GM12878 (cell line): ENCODE results near the gene CDC42SE1. TPM values are rescaled to one million over a fixed set of nuclear protein-coding genes. Genes with fewer than 3 reads are reported as not detected.

Source experiments
- CBFB ChIP-seq: IDR thresholded peaks from 2 replicates; pipeline ENCODE4 v1.6.1; 2016; ENCODE audit warnings: antibody characterized with exemption, low read depth
- CEBPB ChIP-seq, 2 experiments: fragments of 150-350 bp in 1 of 2; IDR thresholded peaks; 2 replicates each; pipeline ENCODE4 v1.6.1; 2012 to 2014; ENCODE audit warnings: low read depth in 2 of 2, low read length in 2 of 2, borderline replicate concordance in 1 of 2, inconsistent platforms in 1 of 2
- CHD1 ChIP-seq: IDR thresholded peaks from 2 replicates; pipeline ENCODE4 v1.6.1; 2012; ENCODE audit warnings: low read depth, low read length, improper control_type of control experiment
- IRF3 ChIP-seq: fragments of 450-650 bp; IDR thresholded peaks from 2 replicates; pipeline ENCODE4 v1.6.1; 2014; ENCODE audit warnings: mild to moderate bottlenecking
- LARP7 ChIP-seq: fragments of 450-650 bp; IDR thresholded peaks from 2 replicates; pipeline ENCODE4 v1.6.1; 2017; ENCODE audit warnings: mild to moderate bottlenecking
- NKRF ChIP-seq: fragments of 450-650 bp; conservative IDR thresholded peaks from 2 replicates; pipeline ENCODE4 v1.6.1; 2017; ENCODE audit warnings: mild to moderate bottlenecking, moderate library complexity
- STAT3 ChIP-seq: IDR thresholded peaks from 2 replicates; pipeline ENCODE4 v1.6.1; 2011; ENCODE audit warnings: low read depth, low read length, improper control_type of control experiment
- ZNF274 ChIP-seq: IDR thresholded peaks from one replicate; pipeline ENCODE4 v1.8.0; 2011; ENCODE audit not compliant: insufficient read length, insufficient read depth
- ZNF384 ChIP-seq: IDR thresholded peaks from 2 replicates; pipeline ENCODE4 v1.6.1; 2012; ENCODE audit warnings: low read depth, mild to moderate bottlenecking, low read length, improper control_type of control experiment, borderline replicate concordance
- polyA plus RNA-seq, 11 experiments: library from polyadenylated mRNA; depleted of rRNA in 4 of 11; unstranded in 6 of 11; stranded (reverse) in 5 of 11; fragments of >200 nt; fragmentation: Nextera tagmentation in 4 of 11; fragmentation: Illumina TruSeq in 1 of 11; extraction: Ambion mirVana in 4 of 11; extraction: Trizol in 1 of 11; gene quantifications; 1 replicate in 1 of 11; 2 replicates in 10 of 11; pipeline versions ENCODE4 v1.2.1 to v1.2.3, GENCODE V29; 2011 to 2016; ENCODE audit warnings: inconsistent platforms in 2 of 11, missing spikeins in 2 of 11, low read depth in 1 of 11
- total RNA-seq, 4 experiments: library from RNA; depleted of rRNA in 3 of 4; stranded (reverse); fragments of >200 nt in 3 of 4; fragmentation: Illumina TruSeq in 1 of 4; extraction: Trizol in 1 of 4; gene quantifications; 2 replicates each; pipeline versions ENCODE4 v1.2.1 to v1.2.3, GENCODE V29; 2013 to 2021
- TF ChIP-seq, protein P1 (sequence below): IDR thresholded peaks from 2 replicates; pipeline ENCODE4 v1.6.1; 2012; ENCODE audit warnings: improper control_type of control experiment, low read depth, low read length; ENCODE audit not compliant: insufficient replicate concordance
- TF ChIP-seq, protein P2 (sequence below): IDR thresholded peaks from 2 replicates; pipeline ENCODE4 v1.6.1; 2012; ENCODE audit warnings: low read depth, low read length, improper control_type of control experiment
- TF ChIP-seq, protein P3 (sequence below): IDR thresholded peaks from 2 replicates; pipeline ENCODE4 v1.6.1; 2011; ENCODE audit warnings: low read depth, mild to moderate bottlenecking, low read length, moderate library complexity, borderline replicate concordance; ENCODE audit errors: extremely low read depth
- TF ChIP-seq, protein P4 (sequence below): fragments of 450-650 bp; IDR thresholded peaks from 2 replicates; pipeline ENCODE4 v1.6.1; 2016; ENCODE audit warnings: mild to moderate bottlenecking, moderate library complexity, borderline replicate concordance

The CDC42SE1 gene
- total and polyA plus RNA-seq, 10 of the 15 experiments (the other 5 are each of a cell fraction or from before 2014, with no cell fraction given) = 35.7 to 112 (median 74.3) TPM

- TF ChIP-seq, protein P1, sequence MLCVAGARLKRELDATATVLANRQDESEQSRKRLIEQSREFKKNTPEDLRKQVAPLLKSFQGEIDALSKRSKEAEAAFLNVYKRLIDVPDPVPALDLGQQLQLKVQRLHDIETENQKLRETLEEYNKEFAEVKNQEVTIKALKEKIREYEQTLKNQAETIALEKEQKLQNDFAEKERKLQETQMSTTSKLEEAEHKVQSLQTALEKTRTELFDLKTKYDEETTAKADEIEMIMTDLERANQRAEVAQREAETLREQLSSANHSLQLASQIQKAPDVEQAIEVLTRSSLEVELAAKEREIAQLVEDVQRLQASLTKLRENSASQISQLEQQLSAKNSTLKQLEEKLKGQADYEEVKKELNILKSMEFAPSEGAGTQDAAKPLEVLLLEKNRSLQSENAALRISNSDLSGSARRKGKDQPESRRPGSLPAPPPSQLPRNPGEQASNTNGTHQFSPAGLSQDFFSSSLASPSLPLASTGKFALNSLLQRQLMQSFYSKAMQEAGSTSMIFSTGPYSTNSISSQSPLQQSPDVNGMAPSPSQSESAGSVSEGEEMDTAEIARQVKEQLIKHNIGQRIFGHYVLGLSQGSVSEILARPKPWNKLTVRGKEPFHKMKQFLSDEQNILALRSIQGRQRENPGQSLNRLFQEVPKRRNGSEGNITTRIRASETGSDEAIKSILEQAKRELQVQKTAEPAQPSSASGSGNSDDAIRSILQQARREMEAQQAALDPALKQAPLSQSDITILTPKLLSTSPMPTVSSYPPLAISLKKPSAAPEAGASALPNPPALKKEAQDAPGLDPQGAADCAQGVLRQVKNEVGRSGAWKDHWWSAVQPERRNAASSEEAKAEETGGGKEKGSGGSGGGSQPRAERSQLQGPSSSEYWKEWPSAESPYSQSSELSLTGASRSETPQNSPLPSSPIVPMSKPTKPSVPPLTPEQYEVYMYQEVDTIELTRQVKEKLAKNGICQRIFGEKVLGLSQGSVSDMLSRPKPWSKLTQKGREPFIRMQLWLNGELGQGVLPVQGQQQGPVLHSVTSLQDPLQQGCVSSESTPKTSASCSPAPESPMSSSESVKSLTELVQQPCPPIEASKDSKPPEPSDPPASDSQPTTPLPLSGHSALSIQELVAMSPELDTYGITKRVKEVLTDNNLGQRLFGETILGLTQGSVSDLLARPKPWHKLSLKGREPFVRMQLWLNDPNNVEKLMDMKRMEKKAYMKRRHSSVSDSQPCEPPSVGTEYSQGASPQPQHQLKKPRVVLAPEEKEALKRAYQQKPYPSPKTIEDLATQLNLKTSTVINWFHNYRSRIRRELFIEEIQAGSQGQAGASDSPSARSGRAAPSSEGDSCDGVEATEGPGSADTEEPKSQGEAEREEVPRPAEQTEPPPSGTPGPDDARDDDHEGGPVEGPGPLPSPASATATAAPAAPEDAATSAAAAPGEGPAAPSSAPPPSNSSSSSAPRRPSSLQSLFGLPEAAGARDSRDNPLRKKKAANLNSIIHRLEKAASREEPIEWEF = no peak
- TF ChIP-seq LARP7 = peak; percentile 52; the same call in 1 of the 2 replicates
- peak; percentile 30; the same call in 1 of the 2 replicates for TF ChIP-seq NKRF
- TF ChIP-seq IRF3 = no peak
- no peak for TF ChIP-seq ZNF384
- TF ChIP-seq STAT3 = no peak
- no peak for TF ChIP-seq CBFB
- TF ChIP-seq, protein P2, sequence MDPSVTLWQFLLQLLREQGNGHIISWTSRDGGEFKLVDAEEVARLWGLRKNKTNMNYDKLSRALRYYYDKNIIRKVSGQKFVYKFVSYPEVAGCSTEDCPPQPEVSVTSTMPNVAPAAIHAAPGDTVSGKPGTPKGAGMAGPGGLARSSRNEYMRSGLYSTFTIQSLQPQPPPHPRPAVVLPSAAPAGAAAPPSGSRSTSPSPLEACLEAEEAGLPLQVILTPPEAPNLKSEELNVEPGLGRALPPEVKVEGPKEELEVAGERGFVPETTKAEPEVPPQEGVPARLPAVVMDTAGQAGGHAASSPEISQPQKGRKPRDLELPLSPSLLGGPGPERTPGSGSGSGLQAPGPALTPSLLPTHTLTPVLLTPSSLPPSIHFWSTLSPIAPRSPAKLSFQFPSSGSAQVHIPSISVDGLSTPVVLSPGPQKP = no peak
- no peak for TF ChIP-seq CEBPB (IDR thresholded peaks at IDR 0.05; ENCODE audit: borderline replicate concordance in 1 of 2, low read depth in 2 of 2, low read length in 2 of 2)
- TF ChIP-seq ZNF274 = no peak
- TF ChIP-seq CHD1 = 0 out of 2 replicates have a peak, but pooled peaks have one; percentile 29
- TF ChIP-seq, protein P3, sequence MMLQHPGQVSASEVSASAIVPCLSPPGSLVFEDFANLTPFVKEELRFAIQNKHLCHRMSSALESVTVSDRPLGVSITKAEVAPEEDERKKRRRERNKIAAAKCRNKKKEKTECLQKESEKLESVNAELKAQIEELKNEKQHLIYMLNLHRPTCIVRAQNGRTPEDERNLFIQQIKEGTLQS = no peak
- TF ChIP-seq, protein P4, sequence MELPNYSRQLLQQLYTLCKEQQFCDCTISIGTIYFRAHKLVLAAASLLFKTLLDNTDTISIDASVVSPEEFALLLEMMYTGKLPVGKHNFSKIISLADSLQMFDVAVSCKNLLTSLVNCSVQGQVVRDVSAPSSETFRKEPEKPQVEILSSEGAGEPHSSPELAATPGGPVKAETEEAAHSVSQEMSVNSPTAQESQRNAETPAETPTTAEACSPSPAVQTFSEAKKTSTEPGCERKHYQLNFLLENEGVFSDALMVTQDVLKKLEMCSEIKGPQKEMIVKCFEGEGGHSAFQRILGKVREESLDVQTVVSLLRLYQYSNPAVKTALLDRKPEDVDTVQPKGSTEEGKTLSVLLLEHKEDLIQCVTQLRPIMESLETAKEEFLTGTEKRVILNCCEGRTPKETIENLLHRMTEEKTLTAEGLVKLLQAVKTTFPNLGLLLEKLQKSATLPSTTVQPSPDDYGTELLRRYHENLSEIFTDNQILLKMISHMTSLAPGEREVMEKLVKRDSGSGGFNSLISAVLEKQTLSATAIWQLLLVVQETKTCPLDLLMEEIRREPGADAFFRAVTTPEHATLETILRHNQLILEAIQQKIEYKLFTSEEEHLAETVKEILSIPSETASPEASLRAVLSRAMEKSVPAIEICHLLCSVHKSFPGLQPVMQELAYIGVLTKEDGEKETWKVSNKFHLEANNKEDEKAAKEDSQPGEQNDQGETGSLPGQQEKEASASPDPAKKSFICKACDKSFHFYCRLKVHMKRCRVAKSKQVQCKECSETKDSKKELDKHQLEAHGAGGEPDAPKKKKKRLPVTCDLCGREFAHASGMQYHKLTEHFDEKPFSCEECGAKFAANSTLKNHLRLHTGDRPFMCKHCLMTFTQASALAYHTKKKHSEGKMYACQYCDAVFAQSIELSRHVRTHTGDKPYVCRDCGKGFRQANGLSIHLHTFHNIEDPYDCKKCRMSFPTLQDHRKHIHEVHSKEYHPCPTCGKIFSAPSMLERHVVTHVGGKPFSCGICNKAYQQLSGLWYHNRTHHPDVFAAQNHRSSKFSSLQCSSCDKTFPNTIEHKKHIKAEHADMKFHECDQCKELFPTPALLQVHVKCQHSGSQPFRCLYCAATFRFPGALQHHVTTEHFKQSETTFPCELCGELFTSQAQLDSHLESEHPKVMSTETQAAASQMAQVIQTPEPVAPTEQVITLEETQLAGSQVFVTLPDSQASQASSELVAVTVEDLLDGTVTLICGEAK = peak; percentile 70; the same call in 1 of the 2 replicates
Measured at GRCh38 chr1:151008244-151009205, 50.9 kb downstream of the CDC42SE1 start, which contains the start of gene PRUNE1 (continued).
